Measurements from ENCODE around the gene RECK.

- TF ChIP-seq, protein P1, sequence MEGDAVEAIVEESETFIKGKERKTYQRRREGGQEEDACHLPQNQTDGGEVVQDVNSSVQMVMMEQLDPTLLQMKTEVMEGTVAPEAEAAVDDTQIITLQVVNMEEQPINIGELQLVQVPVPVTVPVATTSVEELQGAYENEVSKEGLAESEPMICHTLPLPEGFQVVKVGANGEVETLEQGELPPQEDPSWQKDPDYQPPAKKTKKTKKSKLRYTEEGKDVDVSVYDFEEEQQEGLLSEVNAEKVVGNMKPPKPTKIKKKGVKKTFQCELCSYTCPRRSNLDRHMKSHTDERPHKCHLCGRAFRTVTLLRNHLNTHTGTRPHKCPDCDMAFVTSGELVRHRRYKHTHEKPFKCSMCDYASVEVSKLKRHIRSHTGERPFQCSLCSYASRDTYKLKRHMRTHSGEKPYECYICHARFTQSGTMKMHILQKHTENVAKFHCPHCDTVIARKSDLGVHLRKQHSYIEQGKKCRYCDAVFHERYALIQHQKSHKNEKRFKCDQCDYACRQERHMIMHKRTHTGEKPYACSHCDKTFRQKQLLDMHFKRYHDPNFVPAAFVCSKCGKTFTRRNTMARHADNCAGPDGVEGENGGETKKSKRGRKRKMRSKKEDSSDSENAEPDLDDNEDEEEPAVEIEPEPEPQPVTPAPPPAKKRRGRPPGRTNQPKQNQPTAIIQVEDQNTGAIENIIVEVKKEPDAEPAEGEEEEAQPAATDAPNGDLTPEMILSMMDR (IDR thresholded peaks at IDR 0.05): no peak
- TF ChIP-seq POLR2AphosphoS5 (IDR thresholded peaks at IDR 0.05; ENCODE audit: low read depth, low read length): no peak
- TF ChIP-seq, protein P2, sequence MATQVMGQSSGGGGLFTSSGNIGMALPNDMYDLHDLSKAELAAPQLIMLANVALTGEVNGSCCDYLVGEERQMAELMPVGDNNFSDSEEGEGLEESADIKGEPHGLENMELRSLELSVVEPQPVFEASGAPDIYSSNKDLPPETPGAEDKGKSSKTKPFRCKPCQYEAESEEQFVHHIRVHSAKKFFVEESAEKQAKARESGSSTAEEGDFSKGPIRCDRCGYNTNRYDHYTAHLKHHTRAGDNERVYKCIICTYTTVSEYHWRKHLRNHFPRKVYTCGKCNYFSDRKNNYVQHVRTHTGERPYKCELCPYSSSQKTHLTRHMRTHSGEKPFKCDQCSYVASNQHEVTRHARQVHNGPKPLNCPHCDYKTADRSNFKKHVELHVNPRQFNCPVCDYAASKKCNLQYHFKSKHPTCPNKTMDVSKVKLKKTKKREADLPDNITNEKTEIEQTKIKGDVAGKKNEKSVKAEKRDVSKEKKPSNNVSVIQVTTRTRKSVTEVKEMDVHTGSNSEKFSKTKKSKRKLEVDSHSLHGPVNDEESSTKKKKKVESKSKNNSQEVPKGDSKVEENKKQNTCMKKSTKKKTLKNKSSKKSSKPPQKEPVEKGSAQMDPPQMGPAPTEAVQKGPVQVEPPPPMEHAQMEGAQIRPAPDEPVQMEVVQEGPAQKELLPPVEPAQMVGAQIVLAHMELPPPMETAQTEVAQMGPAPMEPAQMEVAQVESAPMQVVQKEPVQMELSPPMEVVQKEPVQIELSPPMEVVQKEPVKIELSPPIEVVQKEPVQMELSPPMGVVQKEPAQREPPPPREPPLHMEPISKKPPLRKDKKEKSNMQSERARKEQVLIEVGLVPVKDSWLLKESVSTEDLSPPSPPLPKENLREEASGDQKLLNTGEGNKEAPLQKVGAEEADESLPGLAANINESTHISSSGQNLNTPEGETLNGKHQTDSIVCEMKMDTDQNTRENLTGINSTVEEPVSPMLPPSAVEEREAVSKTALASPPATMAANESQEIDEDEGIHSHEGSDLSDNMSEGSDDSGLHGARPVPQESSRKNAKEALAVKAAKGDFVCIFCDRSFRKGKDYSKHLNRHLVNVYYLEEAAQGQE (IDR thresholded peaks at IDR 0.05; ENCODE audit: insufficient read depth in 1 of 2, low read depth in 2 of 2, low read length in 1 of 2): no peak
These were observed 114.8 kb downstream of the RECK start for GRCh38 chr9:36151316-36152210.
